Stimulated activated CD4-positive, alpha-beta T cell treated with anti-CD3 and anti-CD28 coated beads, Interleukin-15, amount 100 ng/mL, for 48 hours (primary cell): ENCODE data around the gene TBC1D9B.

ENCODE experiments used
- DNase-seq, 2 donors: peaks; one replicate each; pipeline ENCODE4 v3.0.0-alpha.2; 2020; ENCODE audit warnings: low read depth in 2 of 2

TBC1D9B gene

DNA sequence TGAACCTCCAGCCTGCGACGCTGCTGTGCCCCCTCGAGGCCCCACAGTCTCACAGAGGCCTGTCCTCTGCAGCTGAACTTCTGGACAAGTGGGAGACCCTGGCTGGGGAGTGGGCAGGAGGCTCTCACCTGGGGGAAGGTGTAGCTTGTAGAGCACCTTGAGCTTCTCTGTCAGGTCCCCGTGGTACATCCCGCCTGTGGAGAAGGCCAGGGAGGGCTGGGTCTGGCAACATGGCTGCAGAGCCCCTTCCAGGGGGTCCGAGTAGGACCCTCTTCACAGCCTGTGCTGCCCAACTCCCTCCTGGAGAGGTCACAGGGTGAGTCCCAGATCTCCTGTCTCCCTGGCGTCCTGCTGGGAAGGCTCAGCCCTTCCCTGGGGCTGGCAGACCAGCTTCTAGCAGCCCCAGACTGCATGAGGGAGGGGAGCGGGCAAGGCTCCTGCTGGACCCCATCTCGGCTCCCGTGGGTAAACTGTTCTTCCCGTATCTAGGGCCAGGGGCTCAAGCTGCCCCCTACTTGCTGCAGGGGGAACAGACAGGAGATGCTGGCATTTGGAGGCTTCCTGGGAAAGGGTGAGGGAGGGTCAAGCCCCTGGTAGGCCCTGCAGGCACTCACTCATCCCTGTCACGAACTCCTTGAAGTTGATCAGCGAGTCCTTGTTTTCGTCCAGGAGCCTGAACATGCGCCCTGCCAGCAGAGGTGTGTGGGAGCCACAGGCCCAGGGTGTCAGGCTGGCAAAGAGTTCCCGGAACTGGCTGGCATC, 37.9 kb downstream of the TBC1D9B start:
- no peak for DNase-seq

- DNase-seq = no peak
Measured at GRCh38 chr5:179869101-179869500, 38.6 kb downstream of the TBC1D9B start.

DNA sequence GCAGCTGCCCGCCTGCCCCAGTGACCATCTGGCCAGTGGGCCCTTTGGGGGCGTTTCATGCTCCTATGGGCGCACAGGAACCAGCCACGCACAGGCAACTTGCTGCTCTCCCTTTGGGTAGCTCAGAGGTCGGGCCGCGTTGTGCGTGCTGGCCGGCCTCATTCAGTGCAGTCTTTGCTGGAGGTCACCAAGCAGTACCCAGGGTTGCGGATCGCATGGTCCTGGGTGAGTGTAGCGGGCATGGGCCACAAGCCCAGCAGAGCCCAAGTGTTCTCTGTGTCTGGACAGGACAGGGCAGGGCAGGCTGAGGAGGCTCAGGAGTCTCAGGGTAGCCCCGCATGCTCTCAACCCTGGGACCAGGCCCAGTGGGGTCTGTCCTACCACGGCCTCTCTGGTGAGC, 39.2 kb downstream of the TBC1D9B start:
- DNase-seq = no peak

DNA sequence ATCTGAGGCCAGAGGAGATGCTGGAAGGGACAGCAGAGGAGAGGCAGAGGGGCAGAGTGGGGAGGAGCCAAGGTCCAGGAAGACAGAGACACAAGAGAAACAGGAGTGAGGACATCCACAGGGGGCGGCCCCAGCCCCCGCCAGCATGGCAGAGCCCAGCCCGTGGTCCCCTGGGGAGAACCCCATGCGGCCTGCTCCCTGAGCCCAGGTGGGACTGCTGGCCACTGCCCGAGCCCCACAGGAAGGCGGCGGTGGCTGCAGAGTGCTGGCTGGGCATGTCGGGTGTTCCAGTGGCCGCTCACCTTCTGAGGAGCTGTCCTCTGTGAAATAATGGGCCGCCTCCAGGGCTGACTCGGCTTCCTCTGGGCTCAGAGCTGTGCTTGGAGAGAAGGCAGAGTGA, 40.2 kb downstream of the TBC1D9B start:
- DNase-seq = no peak

GRCh38 chr5:179867079-179867465, 40.6 kb downstream of the TBC1D9B start:
- no peak for DNase-seq

GRCh38 chr5:179866241-179867078, 41.2 kb downstream of the TBC1D9B start:
- DNase-seq = peak in 1 of 2 donors; percentile 9

DNA sequence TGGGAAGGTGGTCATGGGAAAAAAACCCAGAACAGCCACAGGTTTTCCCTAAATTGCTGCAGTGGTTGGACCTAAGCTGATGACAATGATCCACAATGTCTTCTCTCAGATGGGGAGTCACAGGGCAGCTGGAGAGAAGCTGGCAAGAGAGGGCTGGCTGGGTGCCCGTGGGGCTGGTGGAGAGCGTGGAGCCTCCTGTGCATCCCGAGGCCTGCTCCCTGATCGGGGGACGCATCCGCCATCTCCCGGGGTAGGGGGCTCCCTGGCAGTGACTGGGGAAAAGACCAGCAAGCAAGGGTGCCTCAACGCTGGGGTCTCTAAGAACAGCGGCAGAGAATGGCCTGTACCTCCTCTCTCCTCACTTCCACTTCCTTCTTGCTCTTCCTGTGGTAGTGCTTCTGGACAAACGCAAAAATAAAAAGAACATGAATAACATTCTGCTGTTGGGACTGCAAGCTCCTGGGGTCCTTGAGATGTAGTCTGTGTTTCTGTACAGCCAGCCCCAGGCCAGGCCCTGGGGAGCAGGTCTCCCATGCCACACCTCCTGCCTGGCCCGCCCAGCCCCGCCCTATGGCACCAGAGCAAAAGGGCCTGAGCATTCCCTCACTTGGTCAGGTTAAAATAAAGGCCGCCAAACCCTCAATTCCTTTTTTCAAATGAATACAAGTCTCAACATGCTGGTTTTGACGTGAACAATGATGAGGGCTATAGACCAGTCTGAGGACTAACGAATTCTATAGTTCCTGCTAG, 42.0 kb downstream of the TBC1D9B start:
- no peak for DNase-seq

GRCh38 chr5:179864686-179865085, 43.0 kb downstream of the TBC1D9B start:
- DNase-seq = no peak

DNA sequence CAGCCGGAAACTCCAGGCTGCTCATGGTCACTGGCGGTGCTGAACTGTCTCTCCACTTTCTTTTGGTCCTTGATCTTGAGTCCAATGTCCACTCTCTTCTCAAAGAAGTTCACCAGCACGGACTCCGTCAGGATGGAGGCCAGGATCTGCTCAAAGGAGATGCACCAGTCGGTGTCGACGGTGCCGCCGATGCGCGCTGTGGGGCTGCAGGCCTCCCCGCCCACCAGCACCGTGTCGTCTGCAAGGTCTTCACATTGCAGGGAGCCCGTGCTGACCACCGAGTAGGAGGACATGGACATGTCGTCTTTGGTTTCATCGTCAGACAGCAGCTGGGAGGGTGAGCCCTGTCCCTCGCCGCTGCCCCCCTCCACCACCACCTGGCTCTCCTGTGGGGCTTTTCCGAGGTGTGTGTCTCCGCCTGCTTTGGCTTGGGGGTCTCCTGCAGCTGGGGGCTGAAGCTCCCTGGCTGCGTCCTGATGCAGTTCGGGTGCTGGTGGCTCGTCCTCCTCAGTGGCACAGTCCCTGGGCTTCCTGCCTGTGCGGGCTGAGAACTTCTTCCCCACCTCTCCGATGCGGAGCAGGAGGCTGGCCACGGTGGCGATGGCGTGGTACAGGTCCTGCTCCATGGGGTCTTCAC, 44.1 kb downstream of the TBC1D9B start:
- DNase-seq = no peak

DNA sequence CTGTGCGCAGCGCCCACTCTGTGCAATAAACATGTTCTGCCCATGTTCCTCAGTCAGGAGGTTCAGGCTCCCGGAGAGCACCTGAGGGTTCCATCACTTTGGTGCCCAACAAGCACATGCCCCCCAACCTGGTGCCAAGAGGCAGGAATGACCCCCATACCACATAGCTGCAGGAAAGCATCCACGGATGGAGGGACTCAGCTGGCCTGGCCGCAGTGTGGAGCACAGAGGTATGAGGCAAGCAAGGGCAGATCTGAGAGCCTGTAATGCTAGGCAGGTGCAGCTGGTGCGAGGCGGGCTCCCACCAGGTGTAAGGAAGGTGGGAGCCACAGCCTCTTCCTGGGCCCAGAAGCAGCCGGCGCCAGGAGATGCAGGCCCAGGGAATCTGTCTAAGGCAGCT, 44.8 kb downstream of the TBC1D9B start:
- DNase-seq = no peak

- DNase-seq = no peak
Measured at GRCh38 chr5:179862296-179862695, 45.4 kb downstream of the TBC1D9B start.

GRCh38 chr5:179860301-179860700, 47.4 kb downstream of the TBC1D9B start:
- no peak for DNase-seq

- DNase-seq = peak; percentile 83 to 88
Measured at GRCh38 chr5:179858586-179859427, 48.9 kb downstream of the TBC1D9B start, which contains the start of gene MRNIP. Gene MRNIP, minus strand, starts transcription at chr5:179858817. Its CDS starts 21 bp downstream, at chr5:179858796.

DNA sequence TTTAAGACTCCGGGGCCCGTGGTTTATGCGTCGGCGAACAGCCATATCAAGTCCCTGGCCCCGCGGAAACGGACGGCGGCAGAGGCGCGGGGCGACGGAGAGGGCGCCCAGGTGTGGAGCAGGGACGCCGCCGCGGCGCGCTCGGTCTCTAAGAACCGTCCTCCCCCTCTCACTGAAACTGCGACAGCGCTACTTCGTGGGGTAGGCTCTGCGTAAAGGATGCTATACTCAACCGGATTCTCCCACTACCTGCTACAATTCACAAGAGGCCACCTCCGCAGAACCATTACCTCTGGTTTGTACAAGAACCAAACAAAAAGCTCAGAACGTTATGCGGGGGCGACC, 49.5 kb downstream of the TBC1D9B start:
- DNase-seq = peak; percentile 18 to 43

DNA sequence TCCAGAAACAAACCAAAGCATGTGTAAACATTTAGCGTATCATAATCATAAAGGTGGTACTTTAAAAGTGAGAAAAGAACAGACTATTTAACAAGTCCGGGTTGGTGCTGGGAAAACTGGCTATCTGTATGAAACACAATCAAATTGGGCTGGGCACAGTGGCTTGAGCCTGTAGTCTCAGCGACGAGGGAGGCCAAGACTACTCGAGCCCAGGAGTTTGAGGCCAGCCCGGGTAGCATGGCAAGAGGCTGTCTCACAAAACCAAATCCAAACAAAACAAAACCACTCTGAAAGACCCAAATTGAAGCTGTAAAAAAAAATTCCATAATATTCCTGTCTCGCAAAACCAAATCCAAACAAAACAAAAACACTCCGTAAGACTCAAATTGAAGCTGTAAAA, 53.3 kb downstream of the TBC1D9B start:
- DNase-seq = no peak

- DNase-seq = no peak
Measured at GRCh38 chr5:179852993-179853547, 54.6 kb downstream of the TBC1D9B start.

DNA sequence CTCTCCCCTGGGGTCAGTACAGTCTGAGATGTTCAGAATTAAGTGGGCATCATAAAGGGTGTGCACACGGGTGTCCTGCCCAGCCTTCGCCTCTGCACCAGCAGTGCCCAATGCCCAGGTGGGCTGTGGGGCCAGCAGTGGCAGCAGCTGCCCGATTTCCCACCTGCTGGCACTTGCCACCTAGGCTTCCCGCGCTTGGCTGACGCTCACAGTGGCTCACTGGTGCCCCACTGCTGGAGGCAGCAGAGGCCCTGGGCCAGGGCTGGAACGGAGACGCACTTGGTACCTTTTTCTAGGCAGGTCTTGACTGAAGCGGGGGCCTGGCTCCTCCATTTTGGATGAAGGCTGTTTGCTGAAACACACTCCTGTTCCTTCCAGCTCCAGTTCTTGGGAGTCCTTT, 66.1 kb downstream of the TBC1D9B start:
- DNase-seq = no peak

DNA sequence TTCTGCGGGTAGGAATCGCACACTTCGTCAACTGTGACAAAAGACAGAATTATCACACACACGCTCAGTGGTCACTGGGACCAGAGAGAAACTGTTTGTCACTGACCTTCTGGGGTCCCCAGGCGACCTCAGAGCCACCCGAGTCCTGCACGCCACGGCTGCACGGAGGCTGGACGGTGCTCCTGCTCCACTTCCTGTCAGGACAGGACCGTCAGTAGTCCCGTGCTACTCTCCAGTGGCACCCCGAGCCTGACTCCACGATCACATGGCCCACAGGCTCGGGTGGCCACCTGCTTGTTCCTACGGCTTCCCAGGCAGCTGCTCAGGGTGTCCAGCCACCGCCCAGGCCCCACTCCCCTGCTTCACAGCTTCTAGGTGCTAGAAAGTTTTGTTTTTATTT, 66.9 kb downstream of the TBC1D9B start:
- no peak for DNase-seq

DNA sequence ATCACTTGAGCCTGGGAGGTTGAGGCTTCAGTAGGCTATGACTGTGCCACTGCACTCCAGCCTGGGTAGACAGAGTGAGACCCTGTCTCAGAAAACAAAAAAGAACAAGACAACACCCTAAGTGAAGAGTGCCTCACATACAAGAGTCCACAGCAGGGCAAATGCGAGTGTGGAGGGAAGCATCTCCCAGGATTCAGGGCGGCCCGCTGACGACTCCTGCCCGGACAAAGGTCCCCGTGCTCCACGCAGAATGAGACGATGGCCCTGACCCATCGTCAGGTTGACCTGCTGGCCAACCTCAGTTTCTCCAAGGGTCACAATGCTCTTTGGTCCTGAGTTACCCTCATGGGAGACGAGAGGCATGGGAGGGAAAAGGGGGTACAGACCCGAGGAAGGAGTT, 67.4 kb downstream of the TBC1D9B start:
- DNase-seq = no peak
